ENCODE results near the gene PITPNC1.
"Not testable (repeated sequence)": the region's sequence is repeated elsewhere in the genome, so short reads cannot be mapped to it uniquely, and the experiment has no call there.

PITPNC1 gene

DNA sequence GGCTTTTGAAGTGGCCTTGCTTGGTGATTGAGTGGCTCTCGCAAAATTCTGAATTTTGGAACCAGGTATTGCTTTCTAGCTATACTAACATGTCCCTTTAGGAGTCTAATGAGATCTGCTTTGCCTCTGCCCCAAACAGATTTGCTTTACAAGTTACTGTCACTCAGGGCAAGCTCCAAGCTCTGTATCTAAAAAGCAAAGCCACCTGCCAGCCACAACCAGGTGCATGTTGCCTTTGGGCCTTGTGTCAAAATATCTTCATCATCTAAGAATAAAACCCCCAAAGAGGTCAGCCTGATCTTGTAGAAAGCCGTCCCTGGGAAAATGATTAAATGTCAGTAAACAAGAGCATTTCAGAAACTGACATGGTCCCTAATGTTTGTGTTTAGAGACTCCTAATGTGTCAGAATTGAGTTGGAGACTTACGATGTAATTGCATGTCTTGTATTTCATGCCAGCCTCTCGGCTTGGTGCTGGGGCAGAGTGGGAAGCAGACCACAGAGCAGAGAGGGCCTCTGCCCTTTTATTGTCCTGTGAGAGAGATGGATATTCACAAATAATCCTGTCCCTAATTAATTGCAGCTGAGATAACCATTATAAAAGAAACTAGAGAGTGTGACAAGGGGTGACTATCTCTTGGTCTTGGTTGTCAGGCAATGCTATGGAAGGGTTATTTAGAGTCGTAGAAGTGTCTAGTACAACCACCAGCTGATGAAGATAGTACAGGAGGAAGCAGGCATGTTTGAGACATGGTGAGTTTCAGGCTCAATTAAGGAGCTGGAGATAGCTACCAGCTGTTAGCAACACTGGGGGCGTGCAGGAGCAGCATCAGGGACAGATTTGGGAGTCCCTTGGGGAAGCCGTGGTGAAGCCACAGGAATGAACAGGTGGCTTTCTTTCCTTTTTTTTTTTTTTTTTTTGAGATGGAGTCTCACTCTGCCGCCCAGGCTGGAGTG lies 90.7 kb downstream of the PITPNC1 start:
- DNase-seq, result no peak

DNA sequence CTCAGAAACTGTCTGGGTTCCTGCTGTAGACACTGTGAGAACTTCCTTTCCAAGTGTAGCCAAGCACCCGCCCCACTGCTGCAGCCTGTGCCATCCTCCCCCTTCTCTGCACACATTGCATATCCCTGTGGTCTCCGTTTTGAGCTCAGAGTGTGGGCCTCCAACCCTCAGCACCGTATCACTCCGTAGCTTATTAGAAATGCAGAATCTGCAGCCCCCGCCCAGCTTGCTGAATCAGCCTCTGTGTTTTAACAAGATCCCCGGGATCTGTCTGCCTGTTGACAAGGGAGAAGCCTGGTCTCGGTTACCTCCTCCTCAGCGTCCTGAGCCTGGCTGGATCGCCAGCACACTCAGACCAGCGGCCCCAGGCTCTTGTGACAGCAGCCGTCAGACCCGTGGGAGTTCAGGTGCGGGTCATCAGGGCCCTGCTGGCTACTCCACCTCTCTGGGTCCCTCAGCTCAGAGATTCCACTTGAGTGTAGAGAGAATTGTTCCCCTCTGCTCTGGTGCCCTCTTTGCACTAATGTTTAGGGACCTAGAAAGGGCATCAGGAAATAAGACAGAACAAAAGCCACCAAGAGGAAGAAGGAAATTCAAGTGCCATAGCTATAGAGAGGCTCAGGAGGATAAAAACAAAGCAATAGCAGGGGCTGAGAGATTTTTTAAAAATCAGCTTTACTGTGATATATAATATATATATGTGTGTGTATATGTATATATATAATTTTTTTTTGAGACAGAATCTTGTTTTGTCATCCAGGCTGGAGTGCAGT lies 92.3 kb downstream of the PITPNC1 start:
- DNase-seq, result no peak

DNA sequence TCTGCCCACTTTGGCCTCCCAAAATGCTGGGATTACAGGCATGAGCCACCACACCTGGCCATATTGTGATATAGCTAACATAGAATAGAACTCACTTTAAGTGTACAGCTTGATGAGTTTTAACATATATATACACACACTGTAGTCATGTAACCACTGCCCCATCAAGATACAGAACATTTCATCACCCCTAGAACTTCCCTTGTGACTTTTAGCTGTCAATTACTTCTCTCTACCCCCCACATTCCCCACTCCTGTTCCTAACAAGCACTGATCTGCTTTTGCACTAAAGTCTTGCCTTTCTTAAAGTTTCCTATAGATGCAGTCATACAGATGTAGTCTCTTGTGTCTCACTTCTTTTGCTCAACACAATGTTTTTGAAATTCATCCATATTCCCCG lies 93.1 kb downstream of the PITPNC1 start:
- no peak for DNase-seq

DNA sequence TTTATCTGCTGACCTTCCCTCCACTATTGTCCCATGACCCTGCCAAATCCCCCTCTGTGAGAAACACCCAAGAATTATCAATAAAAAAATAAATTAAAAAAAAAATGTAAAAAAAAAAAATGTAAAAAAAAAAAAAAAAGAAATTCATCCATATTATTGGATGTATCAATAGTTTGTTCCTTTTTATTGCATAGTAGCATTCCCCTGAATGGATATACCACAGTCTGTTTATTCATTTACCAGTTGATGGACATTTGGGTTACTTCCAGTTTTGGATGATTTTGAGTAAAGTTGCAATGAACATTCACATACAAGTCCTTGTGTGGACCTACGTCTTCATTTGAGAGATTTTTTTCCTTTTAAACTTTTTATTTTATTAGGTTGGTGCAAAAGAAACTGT lies 94.0 kb downstream of the PITPNC1 start:
- DNase-seq, result no peak

DNA sequence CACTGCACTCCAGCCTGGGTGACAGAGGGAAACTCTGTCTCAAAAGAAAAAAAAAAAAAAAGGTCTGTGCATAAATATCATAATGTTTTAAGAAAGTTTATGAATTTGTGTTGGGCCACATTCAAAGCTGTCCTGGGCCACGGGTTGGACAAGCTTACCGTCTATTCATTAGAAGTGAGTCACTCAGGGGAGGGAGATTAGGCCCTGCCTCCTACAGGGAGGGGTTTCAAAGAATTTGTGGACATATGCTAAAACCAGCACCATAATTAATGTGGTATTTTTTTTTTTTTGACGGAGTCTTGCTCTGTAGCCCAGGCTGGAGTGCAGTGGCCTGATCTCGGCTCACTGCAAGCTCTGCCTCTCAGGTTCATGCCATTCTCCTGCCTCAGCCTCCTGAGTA lies 95.5 kb downstream of the PITPNC1 start:
- DNase-seq, result not testable (repeated sequence)

DNA sequence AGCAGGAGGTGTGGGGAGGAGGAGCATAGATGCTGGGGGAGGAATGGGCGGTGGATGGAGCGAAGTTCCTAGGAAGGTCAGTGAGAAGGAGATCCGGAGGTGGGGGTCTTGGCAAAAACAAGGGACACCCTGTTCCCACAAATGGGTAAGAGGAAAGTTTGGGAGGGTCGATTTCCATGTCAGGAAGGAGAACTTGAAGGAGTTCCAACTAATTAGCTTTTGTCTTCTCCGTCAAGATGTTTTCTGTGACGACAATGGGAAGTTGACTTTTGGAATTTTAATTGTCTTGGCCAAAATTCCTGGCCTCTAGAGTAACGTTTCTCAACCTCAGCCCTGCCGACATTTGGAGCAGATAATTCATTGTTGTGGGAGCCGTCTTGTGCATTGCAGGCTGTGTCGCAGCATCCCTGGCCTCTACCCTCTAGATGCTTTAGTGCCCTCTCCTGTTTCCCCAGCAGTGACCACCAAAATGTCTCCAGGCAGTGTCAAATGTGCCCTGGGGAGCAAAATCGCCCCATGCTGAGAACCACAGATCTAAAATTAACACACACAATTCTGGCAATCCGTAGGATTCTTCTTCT lies 97.1 kb downstream of the PITPNC1 start:
- no peak for DNase-seq

DNA sequence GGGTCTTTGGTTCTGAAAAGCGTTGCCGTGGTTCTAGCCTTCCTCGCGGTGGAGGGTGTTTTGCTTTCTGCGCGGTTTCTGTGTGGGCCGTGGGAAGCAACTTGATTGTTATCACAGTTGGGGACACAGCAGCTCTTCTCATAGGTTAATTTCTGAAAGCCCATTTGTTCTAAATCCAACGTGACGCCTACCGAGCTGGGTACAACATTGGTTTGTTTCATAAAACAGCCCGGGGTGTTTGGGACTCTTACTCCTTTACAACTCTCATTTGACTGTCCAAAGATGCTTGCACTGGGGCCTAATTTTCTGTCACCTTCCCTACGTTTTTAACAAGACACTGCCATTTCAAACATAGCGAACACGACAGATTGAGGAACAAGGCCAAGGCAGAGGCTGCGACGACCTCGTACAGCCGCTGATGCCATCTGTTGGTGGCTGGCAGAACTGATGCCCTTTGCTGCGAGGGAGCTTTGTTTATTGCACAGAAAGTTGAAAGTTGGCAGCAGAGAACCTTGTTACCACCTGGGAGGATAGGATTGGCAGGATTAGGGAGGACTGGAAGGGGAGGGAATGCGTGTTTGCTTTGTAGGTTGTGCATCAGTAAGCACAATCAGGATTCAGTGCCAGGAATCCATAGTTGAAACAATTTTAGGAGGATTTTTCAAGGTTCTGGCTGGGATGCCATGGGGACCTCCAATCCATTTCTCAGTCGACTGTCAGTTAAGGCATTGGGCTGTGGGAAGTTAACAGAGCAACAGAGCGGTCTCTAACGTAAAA lies 98.3 kb downstream of the PITPNC1 start:
- peak; percentile 83 for DNase-seq

DNA sequence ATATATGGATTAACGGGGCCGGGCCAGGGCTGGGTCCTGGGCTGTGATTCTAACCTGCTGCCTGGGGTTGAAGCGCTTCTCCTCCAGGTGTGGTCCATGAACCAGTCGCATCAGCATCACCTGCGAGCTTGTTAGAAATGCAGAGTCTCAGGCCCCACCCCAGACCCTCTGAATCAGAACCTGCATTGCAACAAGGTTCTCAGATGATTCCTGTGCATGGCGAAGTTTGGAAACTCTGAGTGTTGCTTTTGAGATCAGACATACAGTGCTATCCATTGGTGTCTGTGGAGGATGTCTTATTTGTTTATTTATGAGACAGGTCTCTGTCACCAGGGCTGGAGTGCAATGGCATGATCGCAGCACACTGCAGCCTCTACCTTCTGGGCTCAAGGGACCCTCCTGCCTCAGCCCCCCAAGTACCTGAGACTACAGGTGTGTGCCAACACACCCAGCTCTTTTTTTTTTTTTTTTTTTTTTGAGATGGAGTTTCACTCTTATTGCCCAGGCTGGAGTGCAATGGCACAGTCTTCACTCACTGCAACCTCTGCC lies 99.8 kb downstream of the PITPNC1 start:
- no peak for DNase-seq

DNA sequence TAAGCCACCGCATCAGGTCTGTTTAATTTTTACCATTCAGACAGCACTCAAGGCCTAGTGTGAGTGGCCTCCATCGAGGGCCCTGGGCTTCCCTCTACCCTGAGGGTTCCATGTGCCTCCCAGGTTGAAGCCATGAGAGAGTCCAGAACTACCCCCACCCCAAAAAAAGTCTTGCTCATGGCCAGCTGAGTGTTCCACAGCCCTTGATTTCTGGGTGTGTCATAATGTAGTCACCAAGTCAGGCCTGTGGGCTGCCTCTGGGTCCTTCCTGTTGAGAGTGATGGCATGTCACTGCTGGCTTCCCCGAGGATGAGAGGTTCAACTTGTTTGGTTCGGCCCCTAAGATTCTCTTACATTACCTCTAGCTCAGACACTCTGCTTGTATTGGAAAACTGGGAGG lies 100.6 kb downstream of the PITPNC1 start:
- peak; percentile 69 for DNase-seq

DNA sequence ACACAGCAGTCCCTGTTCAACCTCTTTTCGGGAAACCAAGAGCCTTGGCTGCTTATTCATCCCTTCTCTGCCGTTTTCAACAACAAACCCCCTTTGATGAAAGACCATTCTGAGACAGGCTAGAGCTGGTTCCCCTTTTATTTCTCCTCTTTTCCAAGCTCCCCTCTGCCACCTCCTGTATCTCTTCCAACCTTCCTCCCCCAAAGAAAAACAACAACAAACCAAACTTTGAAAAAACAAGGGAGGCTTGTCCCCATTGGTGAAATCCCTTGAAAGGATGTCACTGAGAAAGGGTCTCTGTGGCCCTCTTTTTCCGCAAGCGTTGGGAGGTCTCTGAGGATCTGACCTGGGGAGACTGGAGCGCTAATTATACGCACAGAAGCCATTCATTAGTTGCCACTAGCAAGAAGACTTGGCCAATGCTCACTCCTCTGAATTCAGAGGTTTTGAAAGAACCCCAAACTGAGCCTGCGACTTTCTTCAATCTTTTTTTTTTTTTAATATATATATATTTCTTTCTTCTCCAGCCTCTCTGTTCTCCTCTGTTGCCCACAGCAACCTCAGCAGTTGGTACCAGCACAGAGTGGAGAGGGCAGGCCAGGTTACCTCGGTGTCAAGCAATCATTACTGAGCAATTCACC lies 101.4 kb downstream of the PITPNC1 start:
- DNase-seq, result no peak

DNA sequence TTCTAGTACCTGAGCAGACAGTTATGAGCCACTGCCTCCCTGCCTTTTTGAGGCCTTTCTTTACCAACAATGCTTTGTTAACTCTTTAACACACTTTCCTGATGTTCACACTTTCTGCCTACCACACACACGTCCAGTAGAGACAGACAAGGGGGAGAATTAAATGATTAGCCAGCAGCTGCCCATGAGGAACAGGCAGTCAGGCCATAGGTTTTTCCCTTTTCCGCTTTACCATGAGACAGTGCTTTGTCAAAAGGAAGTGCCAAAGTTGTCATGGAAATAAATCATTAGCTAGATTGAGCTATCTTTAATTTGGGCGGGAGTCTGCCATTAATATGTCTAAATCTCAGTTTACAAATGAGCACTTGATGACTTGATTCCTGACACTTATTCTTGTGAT lies 102.1 kb downstream of the PITPNC1 start:
- no peak for DNase-seq

DNA sequence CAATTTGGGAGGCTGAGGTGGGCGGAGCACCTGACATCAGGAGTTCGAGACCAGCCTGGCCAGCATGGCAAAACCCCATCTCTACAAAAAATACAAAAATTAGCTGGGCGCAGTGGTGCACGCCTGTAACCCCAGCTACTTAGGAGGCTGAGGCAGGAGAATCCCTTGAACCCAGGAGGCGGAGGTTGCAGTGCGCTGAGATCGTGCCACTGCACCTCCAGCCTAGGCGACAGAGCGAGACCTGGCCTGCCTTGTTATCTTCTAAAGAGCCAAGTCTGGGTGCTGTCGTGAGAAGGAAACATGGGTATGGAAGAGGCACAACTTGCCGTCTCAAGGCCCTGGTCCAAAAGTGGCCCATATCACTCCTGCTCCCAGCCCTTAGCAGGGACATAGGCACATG lies 103.9 kb downstream of the PITPNC1 start:
- not testable (repeated sequence) for DNase-seq

DNA sequence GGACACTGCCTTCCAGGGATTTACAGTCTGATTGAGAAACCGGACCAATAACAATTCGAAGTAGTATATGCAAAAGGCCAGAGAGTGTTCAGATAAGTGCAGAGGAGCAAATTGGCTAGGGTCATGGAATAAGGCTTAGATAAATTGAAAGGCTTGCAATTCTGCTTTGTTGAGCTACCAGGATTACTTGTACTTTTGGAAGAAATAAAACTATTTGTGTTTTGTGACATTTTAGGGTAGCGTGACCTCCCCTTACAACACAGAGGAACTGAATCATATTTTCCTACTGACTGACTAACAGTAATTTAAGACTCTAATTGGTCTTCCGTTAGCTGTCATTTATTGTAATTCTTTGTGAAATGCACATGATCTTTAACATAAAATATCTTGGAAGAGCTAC lies 104.7 kb downstream of the PITPNC1 start:
- no peak for DNase-seq

DNA sequence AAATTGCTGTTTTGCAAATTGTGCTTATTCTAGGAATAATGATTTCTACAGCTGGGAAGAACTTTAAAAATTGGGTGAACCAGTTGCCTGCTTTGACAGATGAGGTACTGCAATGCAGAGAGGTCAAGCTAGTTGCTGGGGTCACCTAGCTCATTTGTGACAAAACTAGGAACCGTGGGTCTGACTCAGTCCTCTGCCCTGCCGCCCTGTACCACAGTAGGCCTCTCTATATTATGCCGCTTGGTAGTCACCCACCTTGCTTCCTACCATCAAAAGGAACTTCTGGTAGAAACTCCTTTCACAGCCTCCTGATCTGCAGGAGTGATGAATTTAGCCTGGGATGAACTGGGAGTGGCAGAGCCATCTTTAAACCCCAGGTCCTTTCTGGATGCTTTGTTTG lies 105.7 kb downstream of the PITPNC1 start:
- no peak for DNase-seq

DNA sequence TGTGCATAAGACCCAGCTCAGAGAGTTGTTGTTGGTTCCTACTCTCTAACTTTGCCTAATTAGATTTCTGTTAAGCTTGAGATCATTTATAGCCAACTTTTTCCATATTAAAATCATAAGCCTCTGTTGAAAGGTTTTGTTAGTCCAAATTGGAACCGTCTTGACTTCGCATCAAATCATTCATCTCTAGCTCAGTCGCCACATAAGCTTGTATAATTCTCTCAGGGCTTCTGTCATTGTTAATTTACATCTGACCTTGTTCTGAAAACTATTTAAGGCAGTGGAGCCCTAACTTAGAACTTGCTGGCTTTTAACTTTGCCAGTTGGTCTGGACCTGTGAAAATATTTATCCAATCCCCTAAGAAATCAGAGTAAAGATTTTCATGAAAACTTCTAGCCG lies 107.2 kb downstream of the PITPNC1 start:
- DNase-seq, result no peak

DNA sequence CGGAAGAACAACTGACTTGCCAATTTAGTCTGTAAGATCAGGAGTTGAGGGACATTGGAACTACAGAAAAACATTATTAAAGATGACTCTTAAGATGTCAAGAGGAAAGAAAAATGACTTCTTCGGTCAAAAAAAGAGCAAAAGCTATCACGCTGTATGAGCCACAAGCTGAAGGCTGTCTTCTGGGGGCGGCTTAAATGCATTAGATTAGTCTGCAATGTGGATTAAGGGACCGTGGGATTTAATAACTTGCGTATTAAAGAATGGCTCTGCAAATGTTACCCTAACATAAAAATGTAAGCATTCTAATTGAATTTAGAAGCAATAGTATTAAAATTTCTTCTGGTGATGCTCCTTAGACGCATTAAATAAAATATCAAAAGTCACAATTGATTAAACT lies 108.6 kb downstream of the PITPNC1 start:
- no peak for DNase-seq

DNA sequence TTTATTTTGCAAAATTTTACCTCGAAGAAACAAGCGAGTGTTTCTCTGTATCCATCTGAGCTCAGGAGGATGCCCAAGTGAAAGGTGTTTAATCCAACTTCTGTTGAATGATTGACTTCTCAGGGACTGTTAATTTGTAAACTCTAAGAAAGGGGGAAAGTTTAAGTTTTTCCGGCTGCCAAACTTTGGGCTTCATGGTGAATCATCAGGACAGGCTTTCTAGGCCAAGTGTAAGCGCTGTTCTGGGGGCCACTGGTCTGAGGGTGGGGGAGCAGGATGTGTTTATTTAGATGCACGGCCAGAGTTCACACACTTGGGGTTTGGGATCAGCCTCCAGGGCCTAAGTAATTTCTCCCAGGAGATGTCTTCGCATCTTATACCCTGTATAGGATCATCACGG lies 110.4 kb downstream of the PITPNC1 start:
- no peak for DNase-seq

DNA sequence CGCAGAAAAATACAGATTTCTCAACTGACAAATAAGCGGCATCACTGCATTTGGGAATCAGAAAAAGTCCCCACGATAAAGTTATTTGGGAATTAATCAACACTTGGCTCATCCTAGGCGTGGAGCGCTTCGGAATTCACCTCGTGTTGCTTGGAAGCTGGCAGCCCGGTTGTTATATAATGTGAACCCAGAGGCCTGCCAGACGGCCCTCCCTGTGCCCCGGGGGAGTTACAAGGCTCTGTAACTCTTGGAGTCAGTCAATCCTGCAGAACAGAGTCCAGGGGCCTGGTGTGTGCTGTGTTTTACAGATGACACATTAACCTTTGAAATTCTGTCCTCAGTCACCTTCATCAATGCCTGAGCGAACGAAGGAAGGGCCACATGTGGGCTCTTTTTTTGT lies 111.1 kb downstream of the PITPNC1 start:
- DNase-seq, result no peak

DNA sequence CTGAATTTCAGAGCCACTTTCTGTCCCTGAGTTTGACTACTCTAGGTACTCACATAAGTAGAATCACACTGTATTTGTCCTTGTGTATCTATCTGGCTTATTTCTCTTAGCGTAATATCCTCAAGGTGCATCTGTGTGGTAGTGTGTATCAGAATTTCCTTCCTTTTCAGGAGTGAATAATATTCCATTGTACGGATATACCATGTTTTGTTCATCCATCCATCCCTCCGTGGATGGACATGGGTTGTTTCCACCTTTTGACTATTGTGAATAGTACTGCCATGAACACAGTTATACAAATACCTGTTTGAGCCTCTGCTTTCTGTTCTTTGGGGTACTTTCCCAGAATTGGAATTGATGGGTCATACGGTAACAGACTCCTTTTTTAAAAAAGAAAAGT lies 111.7 kb downstream of the PITPNC1 start:
- no peak for DNase-seq

DNA sequence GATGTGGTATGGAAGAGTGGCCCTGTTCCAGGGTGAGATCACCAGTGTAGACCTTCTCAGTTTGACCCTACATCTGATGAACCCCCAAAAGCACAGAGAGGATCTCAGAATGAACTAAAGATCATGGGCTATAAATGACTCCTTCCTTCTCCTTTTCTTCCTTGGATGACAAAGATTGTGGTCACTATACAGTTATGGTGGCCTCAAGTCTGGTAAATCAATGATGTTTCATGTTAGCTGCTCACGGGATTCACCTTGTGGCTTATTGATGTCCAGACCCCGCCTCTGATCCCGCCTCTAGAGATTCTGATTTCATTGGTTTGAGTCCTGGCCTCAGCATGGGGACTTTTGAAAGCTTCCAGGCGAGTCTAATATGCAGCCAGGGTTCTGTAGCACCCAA lies 112.2 kb downstream of the PITPNC1 start:
- no peak for DNase-seq

DNA sequence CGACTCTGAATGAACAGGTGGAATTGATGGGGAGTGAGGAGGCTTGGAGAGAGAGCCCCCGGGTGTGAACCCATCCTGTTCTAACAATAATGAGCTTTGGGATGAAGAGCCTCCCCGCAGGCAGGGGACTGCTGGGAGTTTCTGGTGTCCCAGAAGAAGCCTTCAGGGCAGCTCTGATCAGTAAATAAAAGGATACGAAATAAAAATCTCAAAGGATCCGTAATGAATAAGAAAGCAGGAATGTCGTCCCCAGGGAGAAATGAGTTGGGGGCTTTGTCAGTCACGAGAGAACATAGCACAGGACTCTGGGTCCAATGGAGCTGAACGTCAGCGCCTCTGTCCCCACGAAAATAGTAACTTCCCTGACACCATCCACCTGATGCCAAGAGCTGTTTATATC lies 113.4 kb downstream of the PITPNC1 start:
- DNase-seq, result no peak

DNA sequence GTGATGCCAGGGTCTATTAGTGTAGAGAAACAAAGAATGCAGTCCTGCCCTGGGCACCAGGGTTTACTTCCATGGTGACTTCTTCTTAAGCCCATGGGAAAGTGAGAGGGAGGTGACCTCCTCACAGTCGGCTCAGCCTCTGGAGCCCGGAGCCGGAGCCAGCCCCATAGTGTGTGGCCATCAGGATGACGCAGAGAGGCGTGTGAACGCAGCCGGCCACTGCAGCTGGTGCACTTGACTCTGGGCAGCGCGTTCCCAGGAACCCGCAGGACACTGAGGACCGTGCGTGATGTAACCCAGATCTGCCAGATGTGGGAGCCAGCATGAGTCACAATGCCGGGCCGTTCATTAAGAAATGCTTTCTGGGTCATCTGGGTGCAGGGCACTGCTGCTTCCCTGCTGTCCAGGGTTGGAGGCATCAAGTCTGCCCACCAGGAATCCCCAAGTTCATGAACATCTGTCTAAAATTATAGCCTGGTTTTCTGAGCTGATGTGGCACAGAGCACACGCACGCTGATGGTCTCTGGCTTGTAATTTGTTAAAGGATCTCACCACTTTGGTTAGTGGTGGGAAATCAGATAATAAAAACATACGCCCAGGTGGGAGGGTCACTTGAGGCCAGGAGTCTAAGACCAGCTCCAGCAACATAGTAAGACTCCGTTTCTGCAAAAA lies 114.1 kb downstream of the PITPNC1 start:
- DNase-seq, result no peak

All from activated CD8-positive, alpha-beta memory T cell treated with anti-CD3 and anti-CD28 coated beads, Interleukin-2, amount 50 U/mL, for 48 hours (primary cell).